GM21423 (cell line): ENCODE data around the gene HMG20B.
"Not testable (repeated sequence)": the region's sequence is repeated elsewhere in the genome, so short reads cannot be mapped to it uniquely, and the experiment has no call there.

Experiments
- ATAC-seq: cut with Tn5 transposase; IDR thresholded peaks from one replicate; pipeline ENCODE4 v1.9.1; 2021; ENCODE audit warnings: mild to moderate bottlenecking, moderate library complexity; ENCODE audit not compliant: unreplicated experiment

HMG20B gene

GRCh38 chr19:3554254-3555083 lies 18.3 kb upstream of the HMG20B start:
- ATAC-seq, result no peak

DNA sequence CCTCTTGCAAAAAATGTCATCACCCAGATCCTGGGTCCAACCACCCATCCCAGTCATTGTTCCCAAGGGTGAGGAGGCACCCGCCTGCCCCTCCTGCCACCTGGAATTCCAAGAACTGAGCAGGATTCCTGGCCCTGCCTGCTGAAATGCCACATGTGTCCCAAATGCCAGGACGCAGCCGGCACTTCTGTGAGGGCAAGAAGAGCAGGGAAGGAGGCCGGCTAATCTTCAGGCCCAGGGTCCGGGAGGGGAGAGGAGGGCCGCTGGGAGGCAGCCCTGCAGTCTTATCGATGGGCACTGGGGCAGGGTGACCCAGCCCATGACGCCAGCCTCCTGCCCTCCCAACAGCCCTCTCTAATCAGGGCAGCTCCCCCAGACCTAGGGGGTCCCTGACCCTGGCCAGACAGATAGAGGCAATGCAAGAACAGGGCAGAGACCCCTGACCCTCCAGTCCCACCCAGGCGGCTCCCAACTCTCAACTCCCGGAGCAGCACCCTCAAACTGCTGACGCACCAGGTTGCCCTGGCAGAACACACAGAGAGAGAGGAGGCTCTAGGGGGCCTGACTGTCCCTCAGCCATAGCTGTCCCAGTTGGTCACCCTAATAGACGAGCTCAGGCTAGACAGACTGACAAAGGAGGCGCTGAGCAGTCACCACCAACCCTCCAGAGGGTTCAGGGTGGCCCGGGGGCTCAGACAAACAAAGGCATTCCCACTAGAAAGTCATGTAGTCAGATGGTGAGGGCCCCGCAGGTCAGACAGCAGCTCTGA lies 16.9 kb upstream of the HMG20B start:
- no peak for ATAC-seq

DNA sequence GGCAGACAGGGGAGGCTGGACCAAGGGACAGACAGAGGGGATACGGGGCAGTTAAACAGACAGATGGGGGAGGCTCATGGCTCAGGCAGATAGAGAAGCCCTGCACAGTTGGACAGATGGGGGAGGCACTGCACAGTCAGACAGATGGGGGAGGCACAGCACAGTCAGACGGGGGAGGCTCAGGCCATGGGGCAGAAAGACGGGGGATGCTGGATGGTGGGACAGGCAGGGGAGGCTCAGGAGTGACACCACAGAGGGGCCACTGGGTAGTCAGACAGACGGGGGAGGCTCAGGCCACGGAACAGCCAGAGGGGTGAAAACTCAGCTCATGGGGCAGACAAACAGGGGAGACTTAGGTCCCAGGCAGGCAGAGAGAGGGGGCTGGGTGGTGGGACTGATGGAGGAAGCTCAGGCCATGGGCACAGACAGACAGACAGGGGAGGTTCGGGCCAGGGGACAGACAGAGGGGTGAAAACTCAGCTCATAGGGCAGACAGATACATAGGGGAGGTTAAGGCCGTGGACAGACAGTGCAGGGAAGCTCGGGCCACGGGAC lies 16.2 kb upstream of the HMG20B start:
- no peak for ATAC-seq

DNA sequence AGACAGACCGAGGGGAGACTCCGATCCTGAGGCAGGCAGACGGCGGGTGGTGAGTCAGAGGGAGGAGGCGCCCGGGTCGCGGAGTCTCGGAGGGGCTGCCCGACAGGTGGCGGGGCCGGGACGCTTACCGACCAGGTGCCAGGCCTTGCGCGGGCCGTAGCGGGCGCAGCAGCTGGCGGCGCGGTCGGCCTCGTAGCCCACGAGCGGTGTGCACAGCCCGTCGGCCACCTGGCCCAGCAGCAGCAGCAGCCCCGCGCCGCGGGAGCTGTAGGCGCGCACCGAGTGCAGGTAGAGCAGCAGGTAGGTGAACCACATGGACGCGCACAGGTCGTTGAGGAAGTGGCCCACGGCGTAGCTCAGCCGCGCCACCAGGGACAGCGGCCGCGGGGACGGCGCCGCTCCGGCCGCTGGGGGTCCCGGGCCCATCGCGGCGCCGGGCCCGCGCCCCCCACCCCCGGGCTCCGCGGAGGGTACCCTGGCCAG lies 15.7 kb upstream of the HMG20B start:
- peak; percentile 28 for ATAC-seq

- ATAC-seq, result peak; percentile 69
Observed at GRCh38 chr19:3557461-3558248, 15.1 kb upstream of the HMG20B start, which contains the start of gene MFSD12. MFSD12 (minus strand) TSS chr19:3557586; CDS start chr19:3557403, 183 bp downstream.

GRCh38 chr19:3563709-3564524 lies 8.8 kb upstream of the HMG20B start:
- no peak for ATAC-seq

DNA sequence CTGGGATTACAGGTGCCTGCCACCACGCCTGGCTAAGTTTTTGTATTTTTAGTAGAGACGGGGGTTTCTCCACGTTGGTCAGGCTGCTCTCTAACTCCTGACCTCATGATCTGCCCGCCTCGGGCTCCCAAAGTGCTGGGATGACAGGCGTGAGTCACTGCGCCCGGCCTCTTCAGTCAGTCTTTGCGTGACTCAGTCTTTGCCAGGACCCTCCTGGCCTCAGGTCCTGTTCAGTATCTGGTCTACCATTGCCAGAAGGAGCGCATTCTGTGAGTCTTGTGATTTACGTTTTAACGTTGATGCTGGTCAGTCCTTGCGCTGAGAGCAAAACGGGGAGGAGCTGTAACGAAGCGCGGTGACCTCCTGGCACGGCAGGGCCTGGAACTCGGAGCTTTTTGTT lies 7.6 kb upstream of the HMG20B start:
- no peak for ATAC-seq

DNA sequence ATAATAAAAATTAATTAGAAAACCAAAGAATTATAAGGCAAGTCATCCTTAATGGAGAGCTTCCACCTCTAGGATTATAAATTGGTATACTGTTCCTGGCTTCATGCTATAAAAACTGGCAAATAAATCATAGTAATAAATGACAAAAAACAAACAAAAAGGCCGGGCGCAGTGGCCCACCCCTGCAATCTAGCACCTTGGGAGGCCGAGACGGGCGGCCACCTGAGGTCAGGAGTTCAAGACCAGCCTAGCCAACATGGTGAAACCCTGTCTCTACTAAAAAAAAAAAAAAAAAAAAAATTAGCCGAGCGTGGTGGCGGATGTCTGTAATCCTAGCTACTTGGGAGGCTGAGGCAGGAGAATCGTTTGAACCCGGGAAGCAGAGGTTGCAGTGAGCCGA lies 2.7 kb upstream of the HMG20B start:
- not testable (repeated sequence) for ATAC-seq

GRCh38 chr19:3570606-3571011 lies 2.1 kb upstream of the HMG20B start:
- ATAC-seq, result no peak

DNA sequence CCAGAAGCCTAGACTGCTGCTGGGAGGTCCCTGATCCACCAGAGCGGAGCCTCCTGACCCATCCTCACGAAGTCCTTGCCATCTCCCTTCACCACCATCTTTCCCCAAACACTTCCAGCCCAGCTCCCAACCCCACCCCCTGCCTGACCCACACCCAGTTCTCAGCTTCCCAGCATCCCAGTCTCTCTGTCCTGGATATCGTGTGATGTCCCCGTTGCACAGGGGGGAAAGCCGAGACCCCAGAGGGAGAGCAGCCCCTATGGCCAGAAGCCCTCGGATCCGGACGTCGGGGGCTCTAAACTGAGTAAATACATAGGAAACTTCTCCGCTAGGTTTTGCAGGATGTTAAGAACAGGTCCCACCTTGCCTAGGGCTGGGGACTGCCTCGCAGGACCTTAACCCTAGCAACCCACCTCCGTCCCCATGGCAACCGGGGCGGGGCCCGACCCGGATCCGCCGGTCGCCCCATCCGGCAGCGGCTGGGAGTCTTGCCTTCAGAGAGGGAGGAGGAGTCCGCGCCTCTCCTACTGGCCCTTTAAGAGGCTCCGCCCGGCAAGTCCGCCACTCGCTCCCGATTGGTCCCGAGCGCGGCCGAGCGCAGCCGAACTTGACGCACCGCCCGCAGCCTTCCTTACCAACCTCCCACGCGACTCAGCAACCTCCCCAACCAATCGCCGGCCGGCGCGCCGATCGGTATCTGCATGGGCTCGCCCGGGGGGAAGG lies 451 bp upstream of the HMG20B start:
- ATAC-seq, result peak; percentile 90

DNA sequence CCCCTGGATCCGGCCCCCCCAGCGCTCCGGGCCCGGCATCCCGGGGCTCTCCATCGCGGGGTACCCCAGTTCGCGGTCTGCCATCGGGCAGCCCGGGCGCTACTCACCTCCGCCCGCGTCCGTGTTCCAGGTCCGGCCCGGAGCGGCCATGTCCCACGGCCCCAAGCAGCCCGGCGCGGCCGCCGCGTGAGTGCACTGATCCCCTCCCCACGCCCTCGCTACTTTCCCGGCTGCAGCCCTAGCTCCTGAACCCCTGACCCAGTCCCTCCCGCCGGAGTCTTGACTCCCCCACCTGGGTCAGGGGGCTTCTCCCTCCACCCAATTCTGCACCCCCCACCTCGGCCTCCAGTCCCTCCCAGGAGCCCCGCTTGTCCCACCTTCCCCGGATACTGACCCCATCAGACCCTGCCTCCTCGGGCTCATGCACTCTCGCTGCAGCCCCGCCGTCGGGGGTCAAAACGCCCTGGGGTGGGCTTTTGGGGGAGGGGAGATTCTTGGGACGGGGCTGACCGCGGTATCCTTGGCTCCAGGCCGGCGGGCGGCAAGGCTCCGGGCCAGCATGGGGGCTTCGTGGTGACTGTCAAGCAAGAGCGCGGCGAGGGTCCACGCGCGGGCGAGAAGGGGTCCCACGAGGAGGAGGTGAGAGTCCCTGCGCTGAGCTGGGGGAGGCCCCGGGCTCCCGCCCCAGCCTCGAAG lies 566 bp downstream of the HMG20B start:
- ATAC-seq, result no peak

- no peak for ATAC-seq
Observed at GRCh38 chr19:3573858-3574637, 1.3 kb downstream of the HMG20B start.

GRCh38 chr19:3575260-3575741 lies 2.6 kb downstream of the HMG20B start:
- no peak for ATAC-seq

DNA sequence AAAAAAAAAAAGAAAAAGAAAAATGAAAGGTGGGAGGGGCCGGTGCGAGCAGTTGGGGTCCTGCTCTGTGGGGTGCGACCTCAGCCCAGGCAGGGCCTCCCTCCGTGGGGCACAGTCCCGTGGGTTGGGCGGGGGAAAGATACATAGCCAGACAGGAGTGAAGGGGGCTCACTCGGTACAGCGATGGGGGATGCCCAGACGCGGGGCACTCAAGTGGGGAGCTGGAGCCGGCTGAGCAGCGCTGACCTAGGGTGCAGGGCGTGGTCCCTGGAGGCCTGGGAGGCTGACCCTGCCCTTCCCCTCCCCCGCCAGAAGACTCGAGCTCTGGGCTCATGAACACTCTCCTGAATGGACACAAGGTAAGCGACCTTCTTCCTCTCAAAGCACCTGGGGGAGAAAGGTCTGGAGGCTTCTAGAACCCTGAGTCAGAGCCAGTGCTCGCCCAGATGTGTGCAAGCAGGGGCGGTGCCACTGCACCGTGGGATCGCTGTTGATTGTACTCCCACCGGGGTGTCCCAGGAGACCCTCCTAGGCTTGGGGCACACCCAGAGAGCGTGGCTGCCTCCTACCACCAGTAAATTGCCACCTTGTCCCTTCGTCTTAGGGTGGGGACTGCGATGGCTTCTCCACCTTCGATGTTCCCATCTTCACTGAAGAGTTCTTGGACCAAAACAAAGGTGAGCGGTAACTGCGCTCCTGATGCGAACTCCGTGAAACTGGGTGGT lies 3.4 kb downstream of the HMG20B start:
- no peak for ATAC-seq

DNA sequence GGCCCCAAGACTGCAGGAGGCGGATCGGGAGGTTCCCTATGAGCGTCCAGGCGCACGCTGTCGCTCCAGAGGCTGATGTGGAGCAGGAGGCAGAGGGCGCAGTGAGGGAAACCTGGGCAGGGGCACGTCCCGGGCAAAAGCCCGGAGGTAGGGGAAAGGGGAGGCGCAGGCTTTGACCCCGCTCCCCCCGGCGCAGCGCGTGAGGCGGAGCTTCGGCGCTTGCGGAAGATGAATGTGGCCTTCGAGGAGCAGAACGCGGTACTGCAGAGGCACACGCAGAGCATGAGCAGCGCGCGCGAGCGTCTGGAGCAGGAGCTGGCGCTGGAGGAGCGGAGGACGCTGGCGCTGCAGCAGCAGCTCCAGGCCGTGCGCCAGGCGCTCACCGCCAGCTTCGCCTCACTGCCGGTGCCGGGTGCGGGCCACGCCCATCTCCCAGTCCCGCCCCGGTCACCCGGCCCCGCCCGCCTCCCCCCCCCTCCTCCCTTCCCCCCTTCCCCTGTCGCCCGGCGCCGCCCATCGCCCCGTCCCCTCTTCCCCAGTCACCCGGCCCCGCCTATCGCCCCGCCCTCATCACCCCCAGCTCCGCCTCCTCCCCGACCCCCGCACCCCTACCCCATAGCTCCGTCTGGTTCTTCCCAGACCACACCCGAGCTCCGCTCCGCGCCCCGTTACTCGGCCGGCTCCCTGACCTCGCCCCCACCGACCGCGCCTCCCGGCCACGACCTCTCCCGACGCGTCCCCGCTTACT lies 4.1 kb downstream of the HMG20B start:
- no peak for ATAC-seq

DNA sequence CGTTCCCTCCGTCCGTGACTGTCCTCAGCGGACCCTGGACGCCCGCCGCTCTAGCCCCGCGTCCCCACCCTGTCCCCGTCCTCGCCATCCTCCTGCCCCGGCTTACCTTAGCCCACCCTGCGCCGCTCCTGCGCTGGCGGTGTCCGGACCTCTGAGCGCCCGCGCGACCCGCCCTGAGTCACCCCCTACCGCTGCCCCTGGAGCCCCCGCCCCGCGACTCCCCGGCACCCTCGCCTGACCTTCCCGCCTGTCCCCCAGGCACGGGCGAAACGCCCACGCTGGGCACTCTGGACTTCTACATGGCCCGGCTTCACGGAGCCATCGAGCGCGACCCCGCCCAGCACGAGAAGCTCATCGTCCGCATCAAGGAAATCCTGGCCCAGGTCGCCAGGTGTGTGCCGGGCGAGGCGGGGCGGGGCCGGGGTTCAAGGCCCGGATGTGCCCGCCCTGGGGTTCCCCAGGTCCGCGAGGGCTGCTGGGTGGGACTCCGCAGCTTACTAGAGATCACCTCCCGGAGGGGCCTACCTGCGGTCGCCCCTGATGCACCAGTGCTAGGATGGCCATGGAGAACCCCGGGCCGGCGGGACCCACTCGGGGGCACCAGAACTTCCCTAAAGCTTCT lies 5.1 kb downstream of the HMG20B start:
- no peak for ATAC-seq
